Neural cell (in vitro differentiated cells): Measurements from ENCODE around the gene KRT10. TPM values are rescaled to one million over a fixed set of nuclear protein-coding genes. Genes with fewer than 3 reads are reported as not detected.

Source experiments
- H2AFZ ChIP-seq: fragments of 200-600, 300-800 bp; sonication (generic), shearing (Covaris generic); 2 replicates; pipeline ENCODE4 v1.6.0; 2014; ENCODE audit warnings: low read depth, mild to moderate bottlenecking, antibody characterized with exemption, low read length, moderate library complexity
- H3F3A ChIP-seq: fragments of 200-600 bp; shearing (Covaris generic); 2 replicates; pipeline ENCODE4 v1.6.1; 2016; ENCODE audit warnings: mild to moderate bottlenecking, moderate library complexity, mixed read lengths, antibody characterized with exemption, low read length; ENCODE audit not compliant: insufficient read depth, poor library complexity, severe bottlenecking
- H3K27ac ChIP-seq: fragments of 200-600, 300-800 bp; sonication (generic), shearing (Covaris generic); 2 replicates; pipeline ENCODE4 v1.5.1; 2014; ENCODE audit warnings: mild to moderate bottlenecking, low read length, moderate library complexity
- H3K27me3 ChIP-seq: fragments of 300-800, 200-600 bp; sonication (generic), shearing (Covaris generic); 2 replicates; pipeline ENCODE4 v1.6.0; 2014; ENCODE audit warnings: mild to moderate bottlenecking, low read depth, low read length, moderate library complexity; ENCODE audit not compliant: insufficient read depth
- H3K36me3 ChIP-seq: fragments of 300-800, 200-600 bp; sonication (generic), shearing (Covaris generic); 2 replicates; pipeline ENCODE4 v1.5.1; 2014; ENCODE audit warnings: mild to moderate bottlenecking, antibody characterized with exemption, low read length, moderate library complexity; ENCODE audit not compliant: insufficient read depth
- H3K4me2 ChIP-seq: fragments of 300-800, 200-600 bp; sonication (generic), shearing (Covaris generic); 2 replicates; pipeline ENCODE4 v1.6.0; 2014; ENCODE audit warnings: mild to moderate bottlenecking, low read length
- H3K4me3 ChIP-seq: fragments of 300-800, 200-600 bp; sonication (generic), shearing (Covaris generic); 2 replicates; pipeline ENCODE4 v1.5.1; 2014; ENCODE audit warnings: mild to moderate bottlenecking, low read length, moderate library complexity
- H3K79me2 ChIP-seq: fragments of 200-600 bp; shearing (Covaris generic); replicated peaks from 2 replicates; pipeline ENCODE4 v1.6.0; 2014; ENCODE audit warnings: mild to moderate bottlenecking, low read length, moderate library complexity; ENCODE audit not compliant: insufficient read depth
- H3K9ac ChIP-seq: fragments of 300-800, 200-600 bp; sonication (generic), shearing (Covaris generic); 2 replicates; pipeline ENCODE4 v1.6.1; 2016; ENCODE audit warnings: mild to moderate bottlenecking, low read length, mixed read lengths
- H3K9me2 ChIP-seq: fragments of 200-600 bp; shearing (Covaris generic); 2 replicates; pipeline ENCODE4 v1.6.1; 2016; ENCODE audit warnings: mild to moderate bottlenecking, low read length, mixed read lengths; ENCODE audit not compliant: insufficient read depth
- H3K9me3 ChIP-seq: fragments of 200-600, 300-800 bp; sonication (generic), shearing (Covaris generic); 2 replicates; pipeline ENCODE4 v1.6.1; 2016; ENCODE audit warnings: mild to moderate bottlenecking, mixed run types, low read length, moderate library complexity, mixed read lengths
- H4K20me1 ChIP-seq: fragments of 200-600 bp; shearing (Covaris generic); 2 replicates; pipeline ENCODE4 v1.6.1; 2016; ENCODE audit warnings: mild to moderate bottlenecking, mixed run types; ENCODE audit not compliant: insufficient read depth
- CTCF ChIP-seq: fragments of 450-650 bp; IDR thresholded peaks from 2 replicates; pipeline ENCODE4 v1.5.1; 2014; ENCODE audit warnings: antibody characterized with exemption, mild to moderate bottlenecking, moderate library complexity; ENCODE audit not compliant: poor library complexity, severe bottlenecking
- EP300 ChIP-seq: fragments of 450-650 bp; conservative IDR thresholded peaks from 2 replicates; pipeline ENCODE4 v1.6.1; 2014; ENCODE audit warnings: antibody characterized with exemption, mild to moderate bottlenecking, moderate library complexity; ENCODE audit not compliant: poor library complexity, severe bottlenecking
- EZH2 ChIP-seq: fragments of 200-600, 300-800 bp; shearing (Covaris generic), sonication (generic); IDR thresholded peaks from 2 replicates; pipeline ENCODE4 v1.6.1; 2014; ENCODE audit warnings: antibody characterized with exemption, low read length, borderline replicate concordance, mild to moderate bottlenecking; ENCODE audit not compliant: insufficient read depth, poor library complexity, severe bottlenecking
- MXI1 ChIP-seq: fragments of 450-650 bp; conservative IDR thresholded peaks from 2 replicates; pipeline ENCODE4 v1.6.1; 2014; ENCODE audit warnings: antibody characterized with exemption, mild to moderate bottlenecking; ENCODE audit not compliant: poor library complexity, severe bottlenecking
- POLR2AphosphoS5 ChIP-seq: IDR thresholded peaks from 2 replicates; pipeline ENCODE4 v1.6.1; 2012
- RAD21 ChIP-seq: fragments of 450-650 bp; conservative IDR thresholded peaks from 2 replicates; pipeline ENCODE4 v1.6.1; 2014; ENCODE audit warnings: antibody characterized with exemption, mild to moderate bottlenecking, moderate library complexity
- REST ChIP-seq: IDR thresholded peaks from 2 replicates; pipeline ENCODE4 v1.6.1; 2012; ENCODE audit warnings: borderline replicate concordance
- SMC3 ChIP-seq: fragments of 450-650 bp; conservative IDR thresholded peaks from 2 replicates; pipeline ENCODE4 v1.6.1; 2014; ENCODE audit warnings: antibody characterized with exemption, mild to moderate bottlenecking, moderate library complexity; ENCODE audit not compliant: poor library complexity
- TAF1 ChIP-seq: IDR thresholded peaks from 2 replicates; pipeline ENCODE4 v1.6.1; 2012; ENCODE audit warnings: low read depth
- polyA minus RNA-seq: library from RNA; depleted of rRNA, polyadenylated mRNA; stranded (reverse); fragments of >200 nt; gene quantifications from 2 replicates; pipeline ENCODE4 v1.2.3, GENCODE V29; 2014
- polyA plus RNA-seq: library from polyadenylated mRNA; depleted of rRNA; stranded (reverse); fragments of >200 nt; gene quantifications from 2 replicates; pipeline ENCODE4 v1.2.3, GENCODE V29; 2014

KRT10 gene
- polyA plus RNA-seq (42.8 and 54.2 TPM in 2 replicates), polyA minus RNA-seq (5.1 and 12.4 TPM in 2 replicates)

GRCh38 chr17:40822132-40822812, at the start of gene KRT10:
KRT10 (minus strand) TSS chr17:40822614; CDS start chr17:40822585, 29 bp downstream.
- H3K27ac ChIP-seq: no peak within 1 kb of the TSS
- no peaks in the 10 kb centered on the region for H3K36me3 ChIP-seq
- peaks cover 6% of the 10 kb centered on the region for H3K79me2 ChIP-seq
- H3K9me2 ChIP-seq: no peaks in the 10 kb centered on the region
- no peak within 1 kb of the TSS for H3K4me3 ChIP-seq
- no peaks in the 10 kb centered on the region for H3F3A ChIP-seq
- no peak within 1 kb of the TSS for H3K9ac ChIP-seq
- H3K4me2 ChIP-seq: no peak within 1 kb of the TSS
- H3K9me3 ChIP-seq: no peaks in the 10 kb centered on the region
- no peaks in the 10 kb centered on the region for H4K20me1 ChIP-seq
- no peak within 1 kb of the TSS for H2AFZ ChIP-seq
- no peak for TF ChIP-seq EP300
- no peak for TF ChIP-seq TAF1
- no peak for TF ChIP-seq POLR2AphosphoS5
- no peak for TF ChIP-seq CTCF
- no peak for TF ChIP-seq SMC3
- no peak for TF ChIP-seq RAD21
- H3K27me3 ChIP-seq: no peaks in the 10 kb centered on the region

GRCh38 chr17:40871316-40871715, 48.9 kb upstream of the KRT10 start:
- no peak overlapping the region for H3K27ac ChIP-seq
- TF ChIP-seq TAF1 (no peak), REST (no peak), CTCF (no peak), EZH2 (no peak), POLR2AphosphoS5 (no peak), MXI1 (no peak), RAD21 (no peak), SMC3 (no peak), EP300 (no peak)
- no peaks in the 10 kb centered on the region for H3K9me2 ChIP-seq

More at GRCh38 chr17:40871316-40871715, 48.9 kb upstream of the KRT10 start:
- no peaks in the 10 kb centered on the region for H3K36me3 ChIP-seq
- no peaks in the 10 kb centered on the region for H3K27me3 ChIP-seq
- H2AFZ ChIP-seq: no peak overlapping the region
- no peaks in the 10 kb centered on the region for H3F3A ChIP-seq
- no peak overlapping the region for H3K4me3 ChIP-seq
- H4K20me1 ChIP-seq: no peaks in the 10 kb centered on the region
- H3K9me3 ChIP-seq: no peaks in the 10 kb centered on the region
- H3K79me2 ChIP-seq: no peaks in the 10 kb centered on the region
- no peak overlapping the region for H3K4me2 ChIP-seq
- H3K9ac ChIP-seq: no peak overlapping the region
